Measurements from ENCODE around the gene PRKN. TPM values are rescaled to one million over a fixed set of nuclear protein-coding genes. Genes with fewer than 3 reads are reported as not detected.

The PRKN gene
- total RNA-seq, 4 donors from 2014 or later: 9.6 to 17.0 (median 11.6) TPM

DNA sequence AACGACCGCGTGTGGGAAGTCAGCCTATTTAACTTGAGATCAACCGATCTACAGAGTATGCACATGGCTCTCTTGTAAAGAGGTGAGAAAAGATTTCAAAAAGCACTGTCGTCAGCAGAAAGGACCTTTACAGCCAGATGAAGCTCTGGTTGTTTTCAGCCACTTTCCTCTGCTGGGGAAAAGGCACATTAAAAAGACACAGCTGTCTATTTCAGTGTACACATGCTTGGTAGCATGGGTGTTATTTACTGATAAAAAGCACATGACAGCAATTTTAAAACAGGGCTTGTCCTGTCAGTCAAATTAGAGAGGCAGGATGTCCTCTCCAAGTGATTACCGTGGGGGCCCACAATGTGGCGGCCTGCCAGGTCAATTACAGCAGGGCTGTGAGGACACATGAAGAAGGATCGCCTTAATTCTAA, 188.9 kb downstream of the PRKN start:
- TF ChIP-seq CTCF (IDR thresholded peaks at IDR 0.05; ENCODE audit: low read depth): no peak

GRCh38 chr6:162533009-162533400, 194.6 kb downstream of the PRKN start:
- TF ChIP-seq CTCF (IDR thresholded peaks at IDR 0.05; ENCODE audit: low read depth): no peak

- no peak for TF ChIP-seq CTCF (IDR thresholded peaks at IDR 0.05; ENCODE audit: low read depth)
Measured at GRCh38 chr6:162532283-162533008, 195.1 kb downstream of the PRKN start.

DNA sequence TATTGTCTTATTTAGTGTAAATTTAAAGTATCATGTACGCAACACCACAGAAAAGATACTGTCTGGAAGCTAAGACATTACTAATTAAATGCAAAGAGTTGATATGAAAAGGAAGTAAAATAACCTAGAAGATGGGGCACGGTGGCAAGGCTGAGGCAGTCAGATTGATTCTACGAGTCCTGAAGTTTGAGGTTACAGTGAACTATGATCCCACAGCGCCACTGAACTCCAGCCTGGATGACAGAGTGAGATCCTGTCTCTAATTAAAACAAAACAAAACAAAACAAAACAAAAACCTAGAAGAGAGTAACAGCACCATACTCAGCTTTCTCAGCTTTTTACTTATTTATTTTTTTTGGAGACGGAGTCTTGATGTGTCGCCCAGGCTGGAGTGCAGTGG, 199.0 kb downstream of the PRKN start:
- TF ChIP-seq CTCF (IDR thresholded peaks at IDR 0.05; ENCODE audit: low read depth): no peak

GRCh38 chr6:162526960-162527359, 200.6 kb downstream of the PRKN start:
- no peak for TF ChIP-seq CTCF (IDR thresholded peaks at IDR 0.05; ENCODE audit: low read depth)

GRCh38 chr6:162525181-162525580, 202.4 kb downstream of the PRKN start:
- no peak for TF ChIP-seq CTCF (IDR thresholded peaks at IDR 0.05; ENCODE audit: low read depth)

DNA sequence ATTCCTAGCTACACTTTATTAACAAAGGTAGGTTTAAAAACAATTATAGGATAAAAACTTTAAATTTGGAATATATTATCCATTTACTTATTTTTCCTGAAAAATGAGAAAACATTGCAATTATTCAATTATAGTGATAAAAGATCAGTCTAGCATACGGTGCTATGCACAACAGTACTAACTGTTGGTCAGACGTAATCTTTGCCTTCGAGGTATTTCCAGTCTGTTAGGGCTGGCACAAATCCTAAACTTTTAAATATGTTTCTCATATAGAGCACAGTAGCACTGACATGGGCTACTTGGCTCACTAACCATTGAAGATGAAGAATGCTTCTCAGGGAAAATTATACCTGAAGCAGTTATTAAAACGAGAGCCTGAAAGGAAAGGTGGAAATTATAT, 214.8 kb downstream of the PRKN start:
- TF ChIP-seq CTCF (IDR thresholded peaks at IDR 0.05; ENCODE audit: low read depth): no peak
